Bronchial epithelial cell (primary cell): Measurements from ENCODE around the gene PSMD13. TPM values are rescaled to one million over a fixed set of nuclear protein-coding genes. Genes with fewer than 3 reads are reported as not detected.
"Not testable (repeated sequence)": the region's sequence is repeated elsewhere in the genome, so short reads cannot be mapped to it uniquely, and the experiment has no call there.

Experiments
- DNase-seq: peaks from one replicate; pipeline ENCODE4 v3.0.0-alpha.2; 2010; ENCODE audit warnings: low read depth
- FAIRE-seq: peaks from 2 replicates; lab custom pipeline; 2011; peaks lifted over from hg19 to GRCh38; lab: Jason Lieb, UNC
- H3K27me3 ChIP-seq: 2 replicates; pipeline ENCODE4 v1.5.1; 2011; ENCODE audit warnings: low read length; ENCODE audit not compliant: control insufficient read depth, insufficient read depth
- H3K36me3 ChIP-seq: 2 replicates; pipeline ENCODE4 v1.5.1; 2011; ENCODE audit warnings: low read length; ENCODE audit not compliant: control insufficient read depth, insufficient read depth
- H3K4me3 ChIP-seq: 2 replicates; pipeline ENCODE4 v1.5.1; 2011; ENCODE audit warnings: mild to moderate bottlenecking, low read depth, low read length, control low read depth
- total RNA-seq: library from RNA; depleted of rRNA; stranded (reverse); fragments of >200 nt; gene quantifications from 2 replicates; pipeline ENCODE4 v1.2.1, GENCODE V29; 2014
- TF ChIP-seq, protein P1 (sequence below): IDR thresholded peaks from 2 replicates; pipeline ENCODE4 v1.5.1; 2011; ENCODE audit warnings: mild to moderate bottlenecking, moderate library complexity, low read length, control low read depth, inconsistent platforms; ENCODE audit not compliant: insufficient read depth, severe bottlenecking

Gene PSMD13
- total RNA-seq, 1 donor from 2014 or later, result 146 TPM

GRCh38 chr11:214083-214482 lies 22.7 kb upstream of the PSMD13 start:
- peaks cover 40% of the 10 kb centered on the region for H3K36me3 ChIP-seq
- DNase-seq (no peak), FAIRE-seq (no peak)
- TF ChIP-seq, protein P1, sequence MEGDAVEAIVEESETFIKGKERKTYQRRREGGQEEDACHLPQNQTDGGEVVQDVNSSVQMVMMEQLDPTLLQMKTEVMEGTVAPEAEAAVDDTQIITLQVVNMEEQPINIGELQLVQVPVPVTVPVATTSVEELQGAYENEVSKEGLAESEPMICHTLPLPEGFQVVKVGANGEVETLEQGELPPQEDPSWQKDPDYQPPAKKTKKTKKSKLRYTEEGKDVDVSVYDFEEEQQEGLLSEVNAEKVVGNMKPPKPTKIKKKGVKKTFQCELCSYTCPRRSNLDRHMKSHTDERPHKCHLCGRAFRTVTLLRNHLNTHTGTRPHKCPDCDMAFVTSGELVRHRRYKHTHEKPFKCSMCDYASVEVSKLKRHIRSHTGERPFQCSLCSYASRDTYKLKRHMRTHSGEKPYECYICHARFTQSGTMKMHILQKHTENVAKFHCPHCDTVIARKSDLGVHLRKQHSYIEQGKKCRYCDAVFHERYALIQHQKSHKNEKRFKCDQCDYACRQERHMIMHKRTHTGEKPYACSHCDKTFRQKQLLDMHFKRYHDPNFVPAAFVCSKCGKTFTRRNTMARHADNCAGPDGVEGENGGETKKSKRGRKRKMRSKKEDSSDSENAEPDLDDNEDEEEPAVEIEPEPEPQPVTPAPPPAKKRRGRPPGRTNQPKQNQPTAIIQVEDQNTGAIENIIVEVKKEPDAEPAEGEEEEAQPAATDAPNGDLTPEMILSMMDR, result no peak
- H3K27me3 ChIP-seq, result no peaks in the 10 kb centered on the region
- no peak overlapping the region for H3K4me3 ChIP-seq

DNA sequence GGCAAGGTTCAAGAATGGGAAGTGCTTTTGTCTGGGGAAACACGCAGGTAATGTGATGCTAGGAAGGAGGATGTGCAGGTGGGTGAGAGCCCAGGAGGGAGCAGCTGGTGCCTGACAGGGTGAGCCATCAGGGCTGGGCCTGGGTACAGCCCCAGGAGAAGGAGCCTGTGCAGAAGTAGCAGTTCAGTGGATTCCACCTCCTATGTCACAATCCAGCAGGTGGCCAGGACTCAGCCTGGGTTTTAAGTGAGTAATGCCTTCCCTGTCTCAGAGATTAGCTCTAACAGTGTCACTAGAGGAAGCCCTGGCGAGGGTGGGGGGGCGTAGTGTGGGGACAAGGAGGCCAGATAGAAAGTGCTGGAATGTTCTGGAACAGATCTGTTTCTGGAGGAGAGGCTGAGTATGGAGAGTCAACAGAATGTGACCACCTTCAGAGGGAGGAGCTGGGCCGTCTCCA lies 21.2 kb upstream of the PSMD13 start:
- FAIRE-seq (no peak), DNase-seq (no peak)
- no peak overlapping the region for H3K4me3 ChIP-seq

DNA sequence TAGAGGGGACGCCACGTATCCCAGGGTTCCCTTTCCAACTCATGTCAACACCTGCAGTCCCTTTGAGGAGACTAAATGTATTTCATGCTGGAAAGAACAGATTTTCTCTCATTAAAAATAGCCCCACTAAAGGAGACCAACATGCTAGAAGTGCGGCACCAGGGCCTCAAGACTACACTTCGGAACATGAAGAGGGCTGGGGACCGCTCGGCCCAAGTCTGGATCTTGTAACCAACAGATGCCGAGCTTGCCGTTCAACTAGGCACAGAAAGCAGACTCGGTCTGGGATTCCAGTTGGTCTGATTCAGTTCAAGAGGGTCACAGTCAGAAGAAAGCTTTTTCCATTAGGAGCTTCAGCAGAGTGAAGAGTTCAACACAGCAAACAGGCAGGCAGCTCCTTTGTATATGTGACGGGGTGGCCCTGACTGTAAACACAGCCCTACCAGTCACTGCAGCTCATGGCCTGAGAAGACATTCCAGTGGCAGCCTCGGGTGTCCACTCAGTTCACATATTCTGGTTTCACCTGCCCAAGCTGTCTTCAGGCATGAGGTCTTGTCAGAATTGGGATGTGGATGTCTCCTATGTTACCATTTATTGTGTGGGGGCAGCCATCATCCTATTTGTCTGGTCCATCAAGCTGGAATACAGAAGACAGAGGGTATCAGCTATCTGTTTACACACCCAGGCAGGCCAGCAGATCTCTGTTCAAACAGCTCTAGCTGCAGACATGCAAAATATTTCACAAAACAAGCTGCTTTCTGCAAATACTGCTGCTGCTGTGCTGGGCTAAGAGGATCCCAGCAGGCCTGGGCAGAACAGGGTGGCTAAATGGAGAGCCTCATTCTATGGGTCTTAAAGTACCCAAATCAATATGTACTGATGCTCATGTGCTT lies 20.4 kb upstream of the PSMD13 start:
- Histone ChIP-seq H3K36me3 (peaks cover 23% of the 10 kb centered on the region), H3K4me3 (no peak overlapping the region), H3K27me3 (no peaks in the 10 kb centered on the region)
- FAIRE-seq (no peak), DNase-seq (no peak)
- TF ChIP-seq, protein P1, result no peak

More for the DNA sequence above, 21.2 kb upstream of the PSMD13 start:
- peaks cover 29% of the 10 kb centered on the region for H3K36me3 ChIP-seq
- TF ChIP-seq, protein P1, result peak; percentile 3
- H3K27me3 ChIP-seq, result no peaks in the 10 kb centered on the region

- peak; percentile 44 for DNase-seq
- H3K27me3 ChIP-seq, result no peaks in the 10 kb centered on the region
- H3K4me3 ChIP-seq, result no peak overlapping the region
- FAIRE-seq, result no peak
- H3K36me3 ChIP-seq, result peaks cover 11% of the 10 kb centered on the region
- TF ChIP-seq, protein P1, result no peak
These were observed 19.1 kb upstream of the PSMD13 start for GRCh38 chr11:217704-218103.

DNA sequence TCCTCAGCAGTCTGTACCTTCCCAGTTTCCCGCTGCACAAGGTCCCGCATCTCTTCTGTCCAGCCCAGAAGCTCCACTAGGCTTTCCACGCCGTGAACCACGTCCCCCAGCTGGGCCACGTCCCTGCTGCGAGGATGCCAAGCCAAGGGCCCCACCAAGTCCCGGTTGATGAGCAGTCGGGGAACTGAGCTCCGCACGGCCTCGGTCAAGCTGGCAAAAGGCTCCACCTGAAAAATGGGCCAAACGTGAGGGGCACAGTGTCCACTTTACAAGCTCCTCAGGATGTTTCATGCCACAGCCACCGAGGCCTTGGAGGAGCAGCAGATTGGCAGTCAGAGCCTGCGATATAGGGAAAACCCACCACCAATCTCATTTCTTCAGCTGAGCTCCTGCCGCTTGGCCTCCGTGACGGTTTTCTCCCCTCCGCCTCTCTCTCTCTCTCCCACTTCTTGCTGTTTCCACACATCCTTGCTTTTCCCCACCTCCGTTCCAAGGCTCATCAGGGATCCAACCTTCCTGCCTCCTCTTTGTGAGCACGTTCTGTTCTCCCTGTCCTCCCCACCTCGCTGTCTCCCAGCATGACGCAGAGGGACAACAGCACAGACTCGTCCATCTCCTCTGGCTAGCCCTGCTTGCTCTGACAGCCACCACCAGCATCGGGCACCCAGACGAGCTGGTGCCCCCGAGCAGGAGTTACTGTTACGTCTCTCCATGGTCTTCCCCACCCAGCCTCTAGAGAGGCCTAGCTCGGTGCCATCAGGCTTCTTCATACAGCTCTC lies 17.8 kb upstream of the PSMD13 start:
- no peak for FAIRE-seq

GRCh38 chr11:220641-221215 lies 16.0 kb upstream of the PSMD13 start:
- H3K36me3 ChIP-seq, H3K4me3 ChIP-seq, H3K27me3 ChIP-seq, DNase-seq: not testable (repeated sequence)
- peak; percentile 93 for FAIRE-seq

More for the DNA sequence above, 17.8 kb upstream of the PSMD13 start:
- peaks cover 4% of the 10 kb centered on the region for H3K36me3 ChIP-seq
- H3K4me3 ChIP-seq, result no peak overlapping the region
- TF ChIP-seq, protein P1, result no peak
- H3K27me3 ChIP-seq, result no peaks in the 10 kb centered on the region
- DNase-seq, result no peak
